Endothelial cell of umbilical vein (primary cell): ENCODE measurements around the gene CFD. TPM values are rescaled to one million over a fixed set of nuclear protein-coding genes. Genes with fewer than 3 reads are reported as not detected.

Experiments used
- BruUV-seq: library from RNA; stranded (reverse); fragments of 400-500 nt; replicated peaks from 2 replicates; lab custom pipeline; 2021; lab: Mats Ljungman, UMichigan
- CTCF ChIA-PET: fragments of 300-600, 350-600 bp; sonication (Branson Sonifier 250); formaldehyde crosslinking; loops from one replicate; lab custom pipeline; 2021; ENCODE audit warnings: antibody characterized with exemption, inconsistent platforms; lab: Charles Lee
- POLR2A ChIA-PET: fragments of 300-600, 350-600 bp; sonication (Branson Sonifier 250); formaldehyde crosslinking; loops from one replicate; lab custom pipeline; 2021; ENCODE audit warnings: antibody characterized with exemption, inconsistent platforms; lab: Charles Lee
- DNase-seq: peaks from one replicate; pipeline ENCODE4 v3.0.0-alpha.2; 2011; ENCODE audit warnings: low read depth, low spot score
- FAIRE-seq: peaks from 2 replicates; lab custom pipeline; 2011; peaks lifted over from hg19 to GRCh38; lab: Jason Lieb, UNC
- H2AFZ ChIP-seq: 2 replicates; pipeline ENCODE4 v1.6.0; 2012; ENCODE audit warnings: low read depth, low read length, control low read depth, inconsistent platforms
- H3K27ac ChIP-seq: 2 replicates; pipeline ENCODE4 v1.5.1; 2011; ENCODE audit warnings: low read depth, mild to moderate bottlenecking, control low read depth, low read length, moderate library complexity; ENCODE audit not compliant: insufficient read depth
- H3K27me3 ChIP-seq, 2 experiments: 2 replicates each; pipeline versions ENCODE4 v1.6.0 to v1.6.1; 2011; ENCODE audit warnings: low read length in 2 of 2, mixed read lengths in 1 of 2; ENCODE audit not compliant: control insufficient read depth in 2 of 2, insufficient read depth in 2 of 2
- H3K36me3 ChIP-seq, 2 experiments: 2 replicates in 1 of 2; 3 replicates in 1 of 2; pipeline ENCODE4 v1.5.1; 2011; ENCODE audit warnings: low read length in 2 of 2, mild to moderate bottlenecking in 1 of 2, moderate library complexity in 1 of 2; ENCODE audit not compliant: control insufficient read depth in 2 of 2, insufficient read depth in 2 of 2; ENCODE audit errors: extremely low read depth in 1 of 2
- H3K4me1 ChIP-seq: 3 replicates; pipeline ENCODE4 v1.5.1; 2011; ENCODE audit warnings: mild to moderate bottlenecking, low read length; ENCODE audit not compliant: control insufficient read depth, insufficient read depth; ENCODE audit errors: extremely low read depth
- H3K4me2 ChIP-seq: 2 replicates; pipeline ENCODE4 v1.6.1; 2011; ENCODE audit warnings: low read length, control low read depth, mixed read lengths; ENCODE audit not compliant: insufficient read depth
- H3K4me3 ChIP-seq, 3 experiments: fragments of 200-600 bp in 1 of 3; sonication (generic), shearing (Covaris generic) in 1 of 3; replicated peaks in 1 of 3; 2 replicates each; pipeline ENCODE4 v1.5.1; 2011 to 2016; ENCODE audit warnings: control low read depth in 3 of 3, low read length in 3 of 3, mild to moderate bottlenecking in 2 of 3, inconsistent platforms in 1 of 3, low read depth in 1 of 3, moderate library complexity in 1 of 3; ENCODE audit not compliant: insufficient read depth in 1 of 3
- H3K79me2 ChIP-seq: 2 replicates; pipeline ENCODE4 v1.6.0; 2012; ENCODE audit warnings: low read length, inconsistent platforms; ENCODE audit not compliant: control insufficient read depth, insufficient read depth
- H3K9ac ChIP-seq: replicated peaks from 2 replicates; pipeline ENCODE3; 2011; ENCODE audit warnings: low read length, control low read depth; ENCODE audit not compliant: insufficient read depth; ENCODE audit errors: extremely low read depth
- H3K9me1 ChIP-seq: replicated peaks from 3 replicates; pipeline ENCODE4 v1.6.0; 2011; ENCODE audit warnings: mild to moderate bottlenecking, low read length; ENCODE audit not compliant: control insufficient read depth, insufficient read depth; ENCODE audit errors: extremely low read depth
- H3K9me3 ChIP-seq: replicated peaks from 2 replicates; pipeline ENCODE4 v1.5.1; 2012; ENCODE audit warnings: low read length, inconsistent platforms; ENCODE audit not compliant: control insufficient read depth, insufficient read depth
- H4K20me1 ChIP-seq: replicated peaks from 2 replicates; pipeline ENCODE3; 2011; ENCODE audit warnings: mild to moderate bottlenecking, low read length; ENCODE audit not compliant: control insufficient read depth, insufficient read depth; ENCODE audit errors: extremely low read depth
- EZH2 ChIP-seq: IDR thresholded peaks from 2 replicates; pipeline ENCODE4 v1.6.1; 2012; ENCODE audit warnings: borderline replicate concordance, low read depth, mild to moderate bottlenecking, moderate library complexity, low read length, inconsistent platforms; ENCODE audit not compliant: severe bottlenecking
- GATA2 ChIP-seq: IDR thresholded peaks from 2 replicates; pipeline ENCODE4 v1.7.0; 2011; ENCODE audit warnings: low read depth, mild to moderate bottlenecking, moderate library complexity, mixed read lengths, low read length; ENCODE audit not compliant: insufficient read length, insufficient read depth
- MYC ChIP-seq: IDR thresholded peaks from one replicate; pipeline ENCODE4 v1.6.1; 2011; ENCODE audit warnings: mild to moderate bottlenecking, low read depth, low read length
- POLR2A ChIP-seq: IDR thresholded peaks from 2 replicates; pipeline ENCODE4 v1.6.1; 2012; ENCODE audit warnings: low read depth, mild to moderate bottlenecking, control low read depth, low read length
- POLR2AphosphoS5 ChIP-seq: IDR thresholded peaks from 2 replicates; pipeline ENCODE4 v1.6.1; 2012; ENCODE audit warnings: low read depth, mild to moderate bottlenecking, control low read depth, low read length, moderate library complexity; ENCODE audit not compliant: insufficient read depth
- dilution Hi-C: fragments of 300-500 bp; cut with MboI; formaldehyde crosslinking; loops from one replicate; pipeline ENCODE4 v1.15.0; 2019; ENCODE audit warnings: low sequenced_read_pairs; ENCODE audit not compliant: extremely low pct_ligation_motif_present
- intact Hi-C: fragments of 100-400 bp; cut with micrococcal nuclease; formaldehyde crosslinking; loops from one replicate; pipeline ENCODE4 v1.10.0; 2022
- polyA plus RNA-seq, 4 experiments: library from polyadenylated mRNA; depleted of rRNA in 3 of 4; stranded (reverse) in 3 of 4; unstranded in 1 of 4; fragments of >200 nt; gene quantifications; 2 replicates each; pipeline versions ENCODE4 v1.2.1 to v1.2.3, GENCODE V29; 2011 to 2012; ENCODE audit warnings: missing spikeins in 1 of 4
- total RNA-seq: library from RNA; stranded (reverse); gene quantifications from 2 replicates; pipeline ENCODE4 v1.2.3, GENCODE V29; 2021
- TF ChIP-seq, protein P1 (sequence below), 2 donors: IDR thresholded peaks; 1 replicate in 1 of 2; 2 replicates in 1 of 2; pipeline ENCODE4 v1.5.1; 2011; ENCODE audit warnings: low read length in 2 of 2, mild to moderate bottlenecking in 2 of 2, moderate library complexity in 2 of 2, control low read depth in 1 of 2, inconsistent platforms in 1 of 2, low read depth in 1 of 2; ENCODE audit not compliant: insufficient read depth in 1 of 2; ENCODE audit errors: extremely low read depth in 1 of 2
- TF ChIP-seq, protein P2 (sequence below): IDR thresholded peaks from 2 replicates; pipeline ENCODE4 v1.6.1; 2011; ENCODE audit not compliant: insufficient read depth, insufficient read length

The CFD gene
- total and polyA plus RNA-seq, 2 donors (not counting 3 experiments of a cell fraction or from before 2014, with no cell fraction given) = 0.25 to 0.40 TPM

DNA sequence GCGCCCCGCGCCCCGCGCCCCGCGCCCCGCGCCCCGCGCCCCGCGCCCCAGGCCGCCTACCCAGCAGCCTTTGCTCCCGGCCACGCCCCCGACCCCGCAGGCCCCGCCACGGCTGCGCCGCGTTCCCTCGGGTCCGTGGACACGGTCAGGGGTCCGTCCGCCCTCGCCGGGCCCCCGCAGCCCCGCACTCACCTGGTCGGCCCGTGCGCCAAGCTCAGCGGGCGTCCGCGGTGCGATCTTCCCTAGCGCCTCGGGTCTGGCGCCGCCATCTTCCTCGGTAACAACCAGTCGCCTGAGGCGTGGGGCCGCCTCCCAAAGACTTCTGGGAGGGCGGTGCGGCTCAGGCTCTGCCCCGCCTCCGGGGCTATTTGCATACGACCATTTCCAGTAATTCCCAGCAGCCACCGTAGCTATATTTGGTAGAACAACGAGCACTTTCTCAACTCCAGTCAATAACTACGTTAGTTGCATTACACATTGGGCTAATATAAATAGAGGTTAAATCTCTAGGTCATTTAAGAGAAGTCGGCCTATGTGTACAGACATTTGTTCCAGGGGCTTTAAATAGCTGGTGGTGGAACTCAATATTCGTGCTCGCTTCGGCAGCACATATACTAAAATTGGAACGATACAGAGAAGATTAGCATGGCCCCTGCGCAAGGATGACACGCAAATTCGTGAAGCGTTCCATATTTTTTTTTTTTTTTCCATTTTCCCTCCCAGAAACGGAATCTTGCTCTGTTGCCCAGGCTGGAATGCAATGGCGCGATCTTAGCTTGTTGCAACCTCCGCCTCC, 33.6 kb downstream of the CFD start, which contains the start of the genes MED16 and RNU6-9:
TSS of gene MED16 (minus strand) at position 294 of the 796 bp plus-strand sequence. CDS start 2,056 bp downstream, outside the sequence.
TSS of gene RNU6-9 (plus strand) at position 591 of the 796 bp plus-strand sequence.
- Histone ChIP-seq H3K9me1 (no peaks in the 10 kb centered on the region), H3K27ac (peak within 1 kb of the TSS; percentile 64), H3K79me2 (peaks cover 5% of the 10 kb centered on the region), H2AFZ (peak within 1 kb of the TSS; percentile 78), H3K4me3 (peak within 1 kb of the TSS; percentile 54 to 91 (median 66)), H3K27me3 (no peaks in the 10 kb centered on the region), H4K20me1 (no peaks in the 10 kb centered on the region), H3K9ac (peak within 1 kb of the TSS; percentile 59), H3K4me1 (no peaks in the 10 kb centered on the region), H3K9me3 (no peaks in the 10 kb centered on the region), H3K36me3 (peaks cover 2 to 17% of the 10 kb centered on the region in 2 experiments), H3K4me2 (peak within 1 kb of the TSS; percentile 41)
- dilution Hi-C loops = no loop called here
- ChIA-PET POLR2A (interaction anchor here (0.6 to 0.9 kb wide), 2 partner anchors 241 to 376 kb away, joined by 4 to 5 read pairs; partner anchors contain the start of gene CIRBP), CTCF (interaction anchor here (1.0 to 1.6 kb wide), 4 partner anchors 9 to 30 kb away, joined by 3 to 7 read pairs (median 4); no protein-coding TSS in a partner anchor)
- TF ChIP-seq MYC (no peak), POLR2AphosphoS5 (peak; percentile 70), EZH2 (no peak), GATA2 (no peak), POLR2A (peak; percentile 46)
- TF ChIP-seq, protein P1, sequence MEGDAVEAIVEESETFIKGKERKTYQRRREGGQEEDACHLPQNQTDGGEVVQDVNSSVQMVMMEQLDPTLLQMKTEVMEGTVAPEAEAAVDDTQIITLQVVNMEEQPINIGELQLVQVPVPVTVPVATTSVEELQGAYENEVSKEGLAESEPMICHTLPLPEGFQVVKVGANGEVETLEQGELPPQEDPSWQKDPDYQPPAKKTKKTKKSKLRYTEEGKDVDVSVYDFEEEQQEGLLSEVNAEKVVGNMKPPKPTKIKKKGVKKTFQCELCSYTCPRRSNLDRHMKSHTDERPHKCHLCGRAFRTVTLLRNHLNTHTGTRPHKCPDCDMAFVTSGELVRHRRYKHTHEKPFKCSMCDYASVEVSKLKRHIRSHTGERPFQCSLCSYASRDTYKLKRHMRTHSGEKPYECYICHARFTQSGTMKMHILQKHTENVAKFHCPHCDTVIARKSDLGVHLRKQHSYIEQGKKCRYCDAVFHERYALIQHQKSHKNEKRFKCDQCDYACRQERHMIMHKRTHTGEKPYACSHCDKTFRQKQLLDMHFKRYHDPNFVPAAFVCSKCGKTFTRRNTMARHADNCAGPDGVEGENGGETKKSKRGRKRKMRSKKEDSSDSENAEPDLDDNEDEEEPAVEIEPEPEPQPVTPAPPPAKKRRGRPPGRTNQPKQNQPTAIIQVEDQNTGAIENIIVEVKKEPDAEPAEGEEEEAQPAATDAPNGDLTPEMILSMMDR (IDR thresholded peaks at IDR 0.05; ENCODE audit: extremely low read depth in 1 of 2, insufficient read depth in 1 of 2, low read depth in 1 of 2, low read length in 2 of 2) = no peak
- TF ChIP-seq, protein P2, sequence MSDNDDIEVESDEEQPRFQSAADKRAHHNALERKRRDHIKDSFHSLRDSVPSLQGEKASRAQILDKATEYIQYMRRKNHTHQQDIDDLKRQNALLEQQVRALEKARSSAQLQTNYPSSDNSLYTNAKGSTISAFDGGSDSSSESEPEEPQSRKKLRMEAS = no peak
- FAIRE-seq (peak; percentile 90), DNase-seq (peak; percentile 95)
- intact Hi-C loops = loop anchor here (2.0 kb wide), 1 partner anchor 20 kb away; the partner anchor contains the start of gene R3HDM4
- TSS peak; percentile 100 for BruUV-seq
